ENCODE data around the gene UFM1.

The UFM1 gene

GRCh38 chr13:38316129-38316528 is 33.5 kb upstream of the UFM1 start:
- H3K27me3 Mint-ChIP-seq (ENCODE audit: low read depth) = no peaks in the 10 kb centered on the region
- H3K27ac Mint-ChIP-seq = no peak overlapping the region
- H3K9me3 Mint-ChIP-seq = no peaks in the 10 kb centered on the region
- H3K36me3 Mint-ChIP-seq (ENCODE audit: low read depth) = no peaks in the 10 kb centered on the region
- no peaks in the 10 kb centered on the region for H3K4me1 Mint-ChIP-seq
- H3K4me3 Mint-ChIP-seq = no peak overlapping the region
- TF ChIP-seq, protein P1, sequence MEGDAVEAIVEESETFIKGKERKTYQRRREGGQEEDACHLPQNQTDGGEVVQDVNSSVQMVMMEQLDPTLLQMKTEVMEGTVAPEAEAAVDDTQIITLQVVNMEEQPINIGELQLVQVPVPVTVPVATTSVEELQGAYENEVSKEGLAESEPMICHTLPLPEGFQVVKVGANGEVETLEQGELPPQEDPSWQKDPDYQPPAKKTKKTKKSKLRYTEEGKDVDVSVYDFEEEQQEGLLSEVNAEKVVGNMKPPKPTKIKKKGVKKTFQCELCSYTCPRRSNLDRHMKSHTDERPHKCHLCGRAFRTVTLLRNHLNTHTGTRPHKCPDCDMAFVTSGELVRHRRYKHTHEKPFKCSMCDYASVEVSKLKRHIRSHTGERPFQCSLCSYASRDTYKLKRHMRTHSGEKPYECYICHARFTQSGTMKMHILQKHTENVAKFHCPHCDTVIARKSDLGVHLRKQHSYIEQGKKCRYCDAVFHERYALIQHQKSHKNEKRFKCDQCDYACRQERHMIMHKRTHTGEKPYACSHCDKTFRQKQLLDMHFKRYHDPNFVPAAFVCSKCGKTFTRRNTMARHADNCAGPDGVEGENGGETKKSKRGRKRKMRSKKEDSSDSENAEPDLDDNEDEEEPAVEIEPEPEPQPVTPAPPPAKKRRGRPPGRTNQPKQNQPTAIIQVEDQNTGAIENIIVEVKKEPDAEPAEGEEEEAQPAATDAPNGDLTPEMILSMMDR (IDR thresholded peaks at IDR 0.05; ENCODE audit: unreplicated experiment in 3 of 3) = no peak

- Mint-ChIP-seq H3K36me3 (ENCODE audit: low read depth) (no peaks in the 10 kb centered on the region), H3K4me1 (no peaks in the 10 kb centered on the region), H3K27ac (no peak overlapping the region), H3K9me3 (peaks cover 15% of the 10 kb centered on the region), H3K4me3 (no peak overlapping the region), H3K27me3 (ENCODE audit: low read depth) (no peaks in the 10 kb centered on the region)
- TF ChIP-seq, protein P1 (IDR thresholded peaks at IDR 0.05; ENCODE audit: unreplicated experiment in 3 of 3) = no peak
Measured at GRCh38 chr13:38321654-38322053, 28.0 kb upstream of the UFM1 start.

DNA sequence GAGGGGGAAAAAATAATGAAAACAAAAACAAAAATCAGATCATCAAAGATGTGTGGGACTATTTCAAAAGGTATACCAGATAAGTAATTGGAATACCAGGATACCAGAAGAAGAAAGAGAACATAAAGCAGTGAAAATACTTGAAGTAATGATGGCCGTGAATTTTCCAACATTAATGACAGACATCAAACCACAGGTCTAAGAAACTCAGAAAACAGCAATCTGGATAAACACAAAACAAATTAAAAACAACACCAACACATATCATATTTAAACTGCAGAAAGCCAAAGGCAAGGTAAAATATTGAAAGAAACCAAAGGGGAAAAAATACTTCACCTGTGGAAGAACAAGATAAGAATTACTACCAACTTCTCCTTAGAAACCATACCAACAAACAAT is 24.2 kb upstream of the UFM1 start:
- Mint-ChIP-seq H3K4me3 (no peak overlapping the region), H3K36me3 (ENCODE audit: low read depth) (no peaks in the 10 kb centered on the region), H3K4me1 (no peaks in the 10 kb centered on the region), H3K9me3 (peaks cover 15% of the 10 kb centered on the region), H3K27me3 (ENCODE audit: low read depth) (no peaks in the 10 kb centered on the region), H3K27ac (no peak overlapping the region)
- TF ChIP-seq, protein P1 (IDR thresholded peaks at IDR 0.05; ENCODE audit: unreplicated experiment in 3 of 3) = no peak

GRCh38 chr13:38328699-38329098 is 21.0 kb upstream of the UFM1 start:
- Mint-ChIP-seq H3K4me1 (no peaks in the 10 kb centered on the region), H3K4me3 (no peak overlapping the region), H3K9me3 (peaks cover 15% of the 10 kb centered on the region), H3K27me3 (ENCODE audit: low read depth) (no peaks in the 10 kb centered on the region), H3K36me3 (ENCODE audit: low read depth) (no peaks in the 10 kb centered on the region), H3K27ac (no peak overlapping the region)
- TF ChIP-seq, protein P1 (IDR thresholded peaks at IDR 0.05; ENCODE audit: unreplicated experiment in 3 of 3) = no peak

GRCh38 chr13:38334845-38335244 is 14.8 kb upstream of the UFM1 start:
- H3K4me3 Mint-ChIP-seq = no peak overlapping the region
- TF ChIP-seq, protein P1 (IDR thresholded peaks at IDR 0.05; ENCODE audit: unreplicated experiment in 3 of 3) = no peak
- no peaks in the 10 kb centered on the region for H3K9me3 Mint-ChIP-seq
- H3K4me1 Mint-ChIP-seq = no peaks in the 10 kb centered on the region
- H3K36me3 Mint-ChIP-seq (ENCODE audit: low read depth) = no peaks in the 10 kb centered on the region
- H3K27ac Mint-ChIP-seq = peak overlapping the region; percentile 72 to 84 (median 82)
- no peaks in the 10 kb centered on the region for H3K27me3 Mint-ChIP-seq (ENCODE audit: low read depth)

DNA sequence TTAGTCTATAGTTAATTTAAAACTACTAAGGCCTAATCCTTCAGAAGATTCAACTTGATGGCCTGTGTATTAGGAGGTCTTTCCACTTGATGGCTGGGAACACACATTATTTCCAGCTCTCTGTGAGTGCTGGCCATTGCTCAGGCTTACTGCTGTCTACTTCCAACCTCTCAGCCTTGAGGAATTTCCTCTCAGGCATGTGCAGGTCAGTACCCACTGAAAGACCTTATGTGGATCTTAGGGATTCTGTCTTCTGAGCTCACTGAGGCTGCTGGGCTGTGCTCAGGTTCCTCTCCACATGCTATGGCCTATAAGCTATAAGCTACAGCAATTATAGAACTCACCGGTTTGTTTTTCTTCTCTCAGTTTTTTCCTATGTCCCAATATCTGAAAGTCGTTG is 11.6 kb upstream of the UFM1 start:
- Mint-ChIP-seq H3K9me3 (no peaks in the 10 kb centered on the region), H3K4me3 (no peak overlapping the region), H3K36me3 (ENCODE audit: low read depth) (no peaks in the 10 kb centered on the region), H3K27ac (no peak overlapping the region), H3K4me1 (no peaks in the 10 kb centered on the region), H3K27me3 (ENCODE audit: low read depth) (no peaks in the 10 kb centered on the region)
- TF ChIP-seq, protein P1 (IDR thresholded peaks at IDR 0.05; ENCODE audit: unreplicated experiment in 3 of 3) = no peak
